Stomach (tissue), 4 donors: ENCODE results near the gene HTR7.

Experiments used
- CTCF ChIP-seq, 7 experiments: fragments of 450-650 bp in 4 of 7; fragments of 200-600 bp in 3 of 7; sonication (generic) in 3 of 7; IDR thresholded peaks; one replicate each; pipeline ENCODE4 v1.5.1; 2016 to 2019; ENCODE audit warnings: antibody characterized with exemption in 7 of 7, control low read depth in 2 of 7, mild to moderate bottlenecking in 1 of 7
- POLR2A ChIP-seq, 4 donors: fragments of 450-650 bp; IDR thresholded peaks; one replicate each; pipeline ENCODE4 v1.6.1; 2016; ENCODE audit warnings: antibody characterized with exemption in 4 of 4, control low read depth in 2 of 4, mild to moderate bottlenecking in 1 of 4, moderate library complexity in 1 of 4

- no peak for TF ChIP-seq POLR2A (IDR thresholded peaks at IDR 0.05)
- no peak for TF ChIP-seq CTCF (IDR thresholded peaks at IDR 0.05)
Observed at GRCh38 chr10:90858461-90858968, 676 bp upstream of the HTR7 start.
